HG03039 (cell line): Measurements from ENCODE around the gene GATA5.

Source experiments
- ATAC-seq: cut with Tn5 transposase; IDR thresholded peaks from one replicate; pipeline ENCODE4 v1.9.1; 2021; ENCODE audit warnings: mild to moderate bottlenecking, moderate library complexity; ENCODE audit not compliant: unreplicated experiment

Gene GATA5

DNA sequence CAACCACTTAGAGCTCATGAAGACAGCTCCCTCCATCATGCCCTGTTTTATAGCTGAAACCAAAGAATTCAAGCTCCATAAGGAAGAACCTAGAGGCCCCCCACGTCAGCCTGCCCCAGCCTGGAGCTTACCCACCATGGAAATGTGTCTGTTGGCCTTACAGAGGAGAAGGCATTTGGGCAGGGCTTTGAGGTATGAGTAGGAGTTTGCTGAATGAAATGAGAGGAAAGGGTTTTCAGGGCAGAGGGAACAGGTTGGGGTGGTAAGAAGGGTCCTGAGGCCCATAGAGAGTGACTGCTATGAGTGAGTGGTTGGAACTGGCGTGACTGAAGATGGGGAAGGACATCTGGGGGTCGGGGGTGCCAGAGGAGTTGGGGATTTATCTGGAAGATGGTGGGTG is 12.7 kb upstream of the GATA5 start:
- no peak for ATAC-seq

DNA sequence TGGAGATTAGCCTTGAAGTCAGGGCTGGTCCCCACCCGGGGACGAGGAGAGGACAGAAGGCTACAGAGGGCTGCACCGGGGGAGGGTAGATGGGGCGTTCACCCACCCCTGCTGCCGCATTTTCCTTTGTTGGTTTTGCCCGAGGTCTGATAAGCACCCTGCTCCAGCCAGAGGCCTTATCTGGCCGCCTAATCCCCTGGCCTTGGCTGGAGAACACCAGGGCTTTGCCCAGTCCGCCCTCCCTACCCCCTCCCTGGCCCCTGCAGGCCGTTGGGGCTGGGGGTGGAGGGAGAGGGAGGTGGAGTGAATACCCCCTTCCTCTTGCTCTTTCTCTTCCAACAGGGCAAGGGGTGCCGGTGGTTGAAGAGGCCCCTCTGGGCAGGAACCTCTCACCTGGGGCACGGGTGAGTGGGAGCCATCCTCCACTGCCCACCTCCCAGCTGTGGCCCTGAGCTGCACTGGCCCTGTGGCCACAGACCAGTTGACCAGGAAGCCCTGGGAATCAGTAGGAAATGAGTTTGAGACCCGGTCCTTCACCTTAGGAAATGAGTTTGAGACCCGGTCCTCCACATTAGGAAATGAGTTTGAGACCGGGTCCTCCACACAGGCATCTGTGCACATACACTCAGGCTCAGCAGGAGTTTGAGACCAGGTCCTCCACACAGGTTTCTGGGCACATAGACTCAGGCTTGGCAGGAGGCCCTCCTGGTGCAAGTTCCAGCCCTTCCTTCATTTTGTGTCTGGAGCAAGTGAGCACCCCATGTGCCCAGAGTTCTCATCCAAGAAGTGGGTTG is 12.0 kb upstream of the GATA5 start:
- ATAC-seq: no peak

DNA sequence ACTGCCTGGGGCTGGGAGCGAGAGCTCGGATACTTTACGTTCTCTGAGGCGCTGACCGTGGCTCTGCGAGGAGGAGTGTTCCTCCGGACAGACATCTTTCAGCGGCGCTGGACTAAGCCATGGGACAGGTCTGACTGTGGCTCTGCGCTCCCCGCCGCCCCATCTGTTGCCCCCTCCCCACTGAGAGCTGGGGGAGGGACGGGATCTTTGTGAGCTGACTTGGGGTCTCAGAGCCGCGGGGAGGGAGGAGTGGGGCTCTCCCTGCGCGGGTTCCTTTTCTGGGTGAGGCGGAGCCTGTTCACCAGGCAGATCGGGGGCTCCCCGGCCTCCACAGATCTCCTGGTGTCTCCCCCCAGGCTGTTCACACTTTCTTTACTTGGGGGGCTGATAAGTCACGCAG is 11.3 kb upstream of the GATA5 start:
- no peak for ATAC-seq

- no peak for ATAC-seq
These were observed 10.7 kb upstream of the GATA5 start for GRCh38 chr20:62486484-62486883.

DNA sequence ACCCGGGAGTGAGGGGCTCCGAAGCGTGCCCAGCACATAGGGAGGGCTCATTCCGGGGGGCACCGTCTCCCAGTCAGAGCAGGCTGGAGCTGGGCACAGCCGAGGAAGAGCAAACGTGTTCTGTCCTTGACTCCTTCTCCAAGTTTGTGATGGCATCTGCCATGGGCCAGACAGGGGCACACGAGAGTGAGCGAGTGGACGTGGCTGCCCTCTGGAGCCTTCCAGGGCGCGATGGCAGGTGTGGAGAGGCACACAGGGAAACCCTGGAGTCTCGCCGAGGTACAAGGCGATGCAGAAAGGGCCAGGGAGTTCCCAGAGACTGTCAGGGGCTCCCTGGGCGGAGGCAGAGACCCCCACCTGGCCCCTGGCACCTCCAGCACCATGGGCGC is 9.9 kb upstream of the GATA5 start:
- no peak for ATAC-seq

DNA sequence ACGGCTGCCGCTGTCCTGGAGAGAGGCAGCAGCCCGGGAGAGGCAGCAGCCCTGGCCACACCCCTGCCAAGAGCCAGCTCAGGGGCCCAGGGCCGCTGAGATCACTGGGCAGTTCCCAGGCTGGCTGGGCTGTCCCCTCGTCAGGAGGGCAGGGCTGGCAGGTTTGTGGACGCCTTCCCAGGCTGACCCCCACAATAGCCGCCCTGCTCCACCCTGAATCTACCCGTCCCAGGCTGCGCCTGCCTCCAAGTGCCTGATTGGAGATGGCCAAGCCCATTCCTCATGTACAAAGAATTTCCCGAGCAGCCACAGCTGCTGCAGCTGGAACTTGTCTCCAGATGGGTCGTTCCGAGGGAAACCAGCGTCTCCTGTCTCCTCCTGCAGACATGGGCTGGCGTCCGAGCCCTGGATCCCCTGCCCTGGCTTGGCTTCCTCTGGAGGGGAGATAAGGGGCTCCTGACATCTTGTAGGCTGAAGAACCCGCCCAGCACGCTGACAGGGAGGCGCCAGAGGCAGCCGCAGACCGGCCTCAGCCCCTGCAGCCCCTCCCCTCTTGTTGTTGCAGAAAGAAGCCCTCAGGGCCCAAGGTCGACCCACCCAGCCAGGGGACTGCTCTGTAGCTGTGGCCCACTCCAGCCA is 9.4 kb upstream of the GATA5 start:
- no peak for ATAC-seq

GRCh38 chr20:62484478-62484877 is 8.7 kb upstream of the GATA5 start:
- no peak for ATAC-seq

DNA sequence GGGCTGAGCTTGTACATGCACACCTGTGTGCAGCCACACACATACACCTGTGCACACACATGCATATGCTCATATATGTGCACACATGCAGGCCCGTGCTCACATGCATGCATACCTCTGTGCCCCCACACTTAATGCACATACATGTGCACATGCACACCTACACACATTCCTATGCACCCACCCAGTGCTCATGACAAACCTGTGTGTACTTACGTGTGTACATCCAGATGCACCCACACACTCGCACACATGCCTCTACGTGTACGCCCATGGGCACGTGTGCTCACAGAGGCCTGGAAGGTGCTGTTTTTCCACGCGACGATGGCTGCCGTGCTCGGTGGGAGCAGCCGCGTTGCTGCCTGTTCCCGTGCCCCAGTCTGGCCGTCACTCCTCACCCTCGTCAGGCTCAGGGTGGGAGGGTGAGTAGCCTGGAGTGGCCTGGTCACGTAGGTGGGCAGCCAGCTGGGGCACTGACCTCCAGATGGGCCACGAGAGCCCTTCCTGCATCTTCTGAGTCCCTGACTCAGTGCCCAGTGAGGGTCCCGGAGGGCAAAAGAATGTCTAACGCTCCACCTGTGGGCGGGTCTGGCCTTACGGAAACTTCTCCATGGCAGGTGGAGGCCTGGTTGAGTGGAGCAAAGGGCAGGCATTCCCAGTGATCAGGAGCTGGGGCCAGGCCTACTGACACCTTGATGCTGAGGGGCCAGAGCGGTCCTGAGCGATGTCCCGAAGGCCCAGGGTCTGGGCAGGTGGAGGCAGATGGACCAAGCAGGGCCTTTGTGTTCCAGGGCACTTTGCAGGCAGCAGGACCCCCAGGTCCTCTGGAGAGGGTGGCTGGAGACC is 8.0 kb upstream of the GATA5 start:
- ATAC-seq: no peak

DNA sequence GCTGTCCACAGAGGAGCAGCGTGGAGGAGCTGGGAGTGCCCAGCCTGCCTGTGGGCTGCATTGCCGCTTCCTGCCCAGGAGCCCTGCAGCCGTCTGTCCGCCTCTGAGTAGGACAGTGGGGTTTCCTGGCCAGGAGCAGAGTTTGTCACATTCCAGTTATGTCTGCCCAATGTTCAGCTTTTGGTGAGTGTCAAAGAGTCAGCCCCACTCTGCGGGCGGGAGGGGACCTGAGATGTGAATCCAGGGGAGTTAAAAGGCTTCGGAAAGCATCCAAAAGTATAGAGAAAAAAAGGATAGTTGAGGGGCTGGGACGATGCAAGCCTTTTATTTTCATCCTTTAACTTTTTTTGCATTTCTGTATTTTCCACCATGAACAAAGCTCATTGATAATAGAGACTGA is 7.2 kb upstream of the GATA5 start:
- no peak for ATAC-seq

DNA sequence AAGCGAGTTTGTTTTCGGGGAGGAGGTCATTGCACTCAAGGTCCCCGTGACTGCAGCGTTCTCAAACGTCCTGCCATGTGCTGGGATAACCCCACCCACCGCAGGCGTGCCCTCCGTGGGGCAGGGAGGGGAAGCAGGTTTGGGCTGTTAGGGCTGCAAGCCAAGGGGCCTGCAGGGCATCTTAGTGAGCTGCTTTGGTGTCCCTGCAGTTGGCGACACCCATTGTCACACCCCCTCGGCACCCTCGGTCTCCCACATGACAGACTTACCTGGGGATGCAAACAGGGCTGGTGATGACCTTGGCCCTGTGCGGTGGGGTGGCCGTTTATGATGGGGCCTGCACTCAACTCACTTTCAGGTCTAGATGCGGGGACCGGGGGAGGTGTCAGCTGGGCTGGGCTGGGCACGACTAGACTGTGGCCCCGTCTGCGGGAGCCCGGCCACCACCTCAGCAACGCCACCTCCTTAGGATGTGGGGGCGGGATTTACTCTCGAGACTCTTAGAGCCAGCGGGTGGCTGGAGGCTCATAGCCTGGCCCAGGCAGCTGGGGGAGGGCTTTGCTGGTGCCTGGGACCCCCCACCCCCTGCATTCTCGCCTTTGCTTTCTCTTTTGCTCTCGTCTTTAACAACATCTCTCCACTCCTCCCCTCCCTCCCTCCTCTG is 6.5 kb upstream of the GATA5 start:
- ATAC-seq: no peak

- no peak for ATAC-seq
These were observed 5.8 kb upstream of the GATA5 start for GRCh38 chr20:62481425-62482145.

DNA sequence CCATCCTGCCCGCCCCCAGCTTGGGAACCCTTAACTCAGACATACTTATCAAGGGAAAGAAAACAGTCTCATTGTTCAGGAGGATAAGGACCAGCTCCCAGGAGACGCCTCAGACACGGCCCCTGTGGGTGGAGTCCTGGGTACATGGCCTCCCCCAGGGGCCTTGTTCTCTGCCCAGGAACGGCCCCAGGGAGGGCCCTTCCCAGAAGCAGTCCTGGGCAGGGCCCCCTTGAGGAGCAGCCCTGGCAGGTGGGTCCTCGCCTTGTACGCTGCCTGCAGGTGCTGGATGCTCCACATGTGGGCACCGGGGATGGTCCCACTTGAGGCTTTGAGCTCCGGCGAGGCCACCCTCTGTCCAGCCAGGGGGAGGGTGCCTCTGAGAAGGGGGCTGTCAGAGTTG is 4.5 kb upstream of the GATA5 start:
- ATAC-seq: no peak

DNA sequence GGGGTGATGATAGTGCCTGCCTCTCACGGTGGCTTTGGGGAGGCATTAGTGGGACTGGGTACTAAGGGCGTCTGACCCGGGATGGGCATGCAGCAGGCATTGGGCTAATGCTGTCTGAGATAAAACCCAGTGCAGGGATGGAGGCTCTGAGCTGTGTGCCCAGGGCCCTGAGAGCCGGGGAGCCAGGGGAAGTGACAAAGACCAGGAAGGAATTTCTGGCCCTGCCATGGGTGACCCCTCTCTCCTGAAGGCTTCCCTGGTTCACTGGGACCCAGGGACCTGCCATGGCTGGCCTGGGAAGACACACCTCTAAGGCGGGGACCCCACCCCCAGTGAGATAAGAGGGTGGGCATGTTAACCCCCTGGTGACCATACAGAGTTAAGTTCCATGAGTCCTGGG is 3.9 kb upstream of the GATA5 start:
- no peak for ATAC-seq

DNA sequence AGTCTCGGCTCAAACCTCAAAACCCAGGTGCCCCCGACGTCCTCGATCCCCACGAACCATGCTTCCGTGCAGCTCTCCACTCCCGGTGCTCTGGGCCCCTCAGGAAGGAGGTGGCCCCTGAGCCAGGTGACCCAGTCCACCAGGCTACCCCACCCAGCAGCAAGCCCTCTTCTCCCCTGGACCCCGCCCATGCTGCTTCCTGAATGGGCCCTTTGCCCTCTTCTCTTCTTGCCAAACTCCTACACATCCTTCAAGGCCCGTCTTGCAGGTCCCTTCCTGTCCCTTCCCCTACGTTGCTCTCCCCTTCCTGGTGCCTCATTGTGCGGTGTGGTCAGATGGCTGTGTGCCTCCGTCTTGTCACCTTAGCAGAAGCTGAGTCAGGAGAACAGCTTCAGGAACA is 3.4 kb upstream of the GATA5 start:
- ATAC-seq: no peak

GRCh38 chr20:62477669-62478455 is 2.1 kb upstream of the GATA5 start:
- no peak for ATAC-seq

- no peak for ATAC-seq
These were observed 452 bp upstream of the GATA5 start for GRCh38 chr20:62476056-62476838.

GRCh38 chr20:62475027-62475771 is 596 bp downstream of the GATA5 start:
- no peak for ATAC-seq

DNA sequence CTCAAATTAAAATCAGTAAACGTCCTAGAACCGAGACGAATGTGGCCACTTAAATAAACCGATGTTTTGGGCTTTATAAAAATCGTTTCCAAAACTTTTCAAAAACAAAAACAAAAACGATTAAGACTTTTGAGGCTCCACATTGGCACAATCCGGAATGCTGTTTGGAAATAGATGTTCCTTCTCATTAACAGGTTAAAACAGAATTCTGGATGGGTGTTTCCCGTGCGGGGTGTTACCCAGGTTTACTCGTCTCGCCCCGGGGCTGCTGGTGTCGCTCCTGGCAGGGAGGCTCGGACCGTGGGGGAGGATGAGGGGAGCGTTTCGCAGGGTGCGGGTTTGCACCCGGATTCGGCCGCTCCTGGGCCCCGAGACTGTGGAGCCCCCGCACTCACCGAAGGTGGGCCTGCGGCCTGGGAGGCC is 1.2 kb downstream of the GATA5 start:
- ATAC-seq: no peak
